K562 (cell line): ENCODE measurements around the gene RGL2. TPM values are rescaled to one million over a fixed set of nuclear protein-coding genes. Genes with fewer than 3 reads are reported as not detected.

Experiments used
- ATAC-seq: fragments of 200-7000 bp; cut with Tn5 transposase; 3 replicates; pipeline ENCODE4 v1.9.1; 2020; ENCODE audit warnings: moderate library complexity
- BruUV-seq: library from RNA; stranded (reverse); fragments of 400-500 nt; replicated peaks from 2 replicates; lab custom pipeline; 2021; lab: Mats Ljungman, UMichigan
- CTCF ChIA-PET: fragments of 300-600 bp; formaldehyde crosslinking; extraction: SDS; loops from one replicate; lab custom pipeline; 2021; ENCODE audit warnings: low intra/inter-chr PET ratio; lab: Yijun Ruan, JAX
- POLR2A ChIA-PET: fragments of 300-600, 350-650 bp; sonication (Branson Sonifier 250); formaldehyde crosslinking; extraction: SDS; loops from one replicate; lab custom pipeline; 2021; ENCODE audit warnings: antibody characterized with exemption, inconsistent platforms; lab: Yijun Ruan, JAX
- DNase-seq, 4 experiments: peaks; one replicate each; pipeline versions ENCODE4 v3.0.0 to v3.0.0-alpha.2; 2011 to 2018; ENCODE audit warnings: low spot score in 3 of 4, mixed read lengths in 3 of 4; ENCODE audit errors: extremely low read depth in 1 of 4
- FAIRE-seq: peaks from 2 replicates; lab custom pipeline; 2011; peaks lifted over from hg19 to GRCh38; lab: Jason Lieb, UNC
- H2AFZ ChIP-seq: 2 replicates; pipeline ENCODE4 v1.6.0; 2011; ENCODE audit warnings: low read depth, low read length, control low read depth, inconsistent platforms
- H3K27ac ChIP-seq: fragments of 200-600 bp; 3 replicates; pipeline ENCODE4 v1.8.0; 2011; ENCODE audit warnings: low read depth, mild to moderate bottlenecking, control low read depth, inconsistent platforms, low read length, moderate library complexity, mixed read lengths; ENCODE audit errors: extremely low read depth
- H3K27me3 ChIP-seq, 2 experiments: fragments of 300-600 bp in 1 of 2; 2 replicates in 1 of 2; 3 replicates in 1 of 2; pipeline versions ENCODE4 v1.6.0 to v1.8.0; 2011; ENCODE audit warnings: inconsistent platforms in 2 of 2, low read length in 2 of 2, mild to moderate bottlenecking in 1 of 2, mixed read lengths in 1 of 2, moderate library complexity in 1 of 2; ENCODE audit not compliant: control insufficient read depth in 2 of 2, insufficient read depth in 2 of 2
- H3K36me3 ChIP-seq: fragments of 300-600 bp; 3 replicates; pipeline ENCODE4 v1.8.0; 2011; ENCODE audit warnings: mild to moderate bottlenecking, low read length, inconsistent platforms; ENCODE audit not compliant: control insufficient read depth, insufficient read depth
- H3K4me1 ChIP-seq, 2 experiments: fragments of 200-600 bp in 1 of 2; replicated peaks in 1 of 2; 2 replicates in 1 of 2; 3 replicates in 1 of 2; pipeline versions ENCODE4 v1.5.1 to v1.8.0; 2011; ENCODE audit warnings: inconsistent platforms in 2 of 2, low read length in 2 of 2, mild to moderate bottlenecking in 1 of 2, mixed read lengths in 1 of 2, moderate library complexity in 1 of 2; ENCODE audit not compliant: control insufficient read depth in 2 of 2, insufficient read depth in 2 of 2
- H3K4me2 ChIP-seq: 2 replicates; pipeline ENCODE4 v1.6.1; 2011; ENCODE audit warnings: low read length, control low read depth, inconsistent platforms, mixed read lengths; ENCODE audit not compliant: insufficient read depth
- H3K4me3 ChIP-seq: fragments of 200-600 bp; sonication (generic), shearing (Covaris generic); 2 replicates; pipeline ENCODE4 v1.5.1; 2016; ENCODE audit warnings: control low read depth, inconsistent platforms
- H3K79me2 ChIP-seq: fragments of 200-600 bp; 3 replicates; pipeline ENCODE4 v1.8.0; 2011; ENCODE audit warnings: low read length, inconsistent platforms; ENCODE audit not compliant: control insufficient read depth, insufficient read depth
- H3K9ac ChIP-seq, 2 experiments: 2 replicates each; pipeline versions ENCODE4 v1.6.0 to v1.6.1; 2011; ENCODE audit warnings: low read depth in 2 of 2, low read length in 2 of 2, control low read depth in 1 of 2, inconsistent platforms in 1 of 2, mild to moderate bottlenecking in 1 of 2, mixed read lengths in 1 of 2; ENCODE audit not compliant: insufficient read depth in 1 of 2
- H3K9me1 ChIP-seq: one replicate; pipeline ENCODE4 v1.6.0; 2011; ENCODE audit warnings: inconsistent platforms, mild to moderate bottlenecking, low read length, moderate library complexity; ENCODE audit not compliant: control insufficient read depth, insufficient read depth
- H3K9me3 ChIP-seq: replicated peaks from 2 replicates; pipeline ENCODE4 v1.5.1; 2011; ENCODE audit warnings: low read depth, low read length, inconsistent platforms; ENCODE audit not compliant: control insufficient read depth, insufficient read depth
- H4K20me1 ChIP-seq: replicated peaks from 2 replicates; pipeline ENCODE4 v1.6.1; 2011; ENCODE audit warnings: low read length, inconsistent platforms, mixed read lengths; ENCODE audit not compliant: control insufficient read depth, insufficient read depth
- CBFA2T3 ChIP-seq: fragments of 450-650 bp; IDR thresholded peaks from 2 replicates; pipeline ENCODE4 v1.6.1; 2017
- CREB1 ChIP-seq, 2 experiments: sonication (generic) in 1 of 2; formaldehyde crosslinking in 1 of 2; IDR thresholded peaks; 2 replicates each; pipeline versions ENCODE4 v1.6.1 to v1.8.0; 2012 to 2022; ENCODE audit warnings: inconsistent platforms in 1 of 2, mild to moderate bottlenecking in 1 of 2, missing genetic modification reagents in 1 of 2, moderate library complexity in 1 of 2
- CREM ChIP-seq: IDR thresholded peaks from 2 replicates; pipeline ENCODE4 v1.6.1; 2014; ENCODE audit warnings: antibody characterized with exemption, low read depth
- DPF2 ChIP-seq: fragments of 450-650 bp; IDR thresholded peaks from 2 replicates; pipeline ENCODE4 v1.6.1; 2016
- ELF1 ChIP-seq: fragments of 200-800 bp; sonication (Bioruptor generic); IDR thresholded peaks from 2 replicates; pipeline ENCODE4 v1.6.1; 2016; ENCODE audit warnings: missing genetic modification characterization, missing compliant biosample characterization
- ESRRB ChIP-seq: fragments of 250-450 bp; sonication (Bioruptor Pico); IDR thresholded peaks from 2 replicates; pipeline ENCODE4 v1.5.0; 2020; ENCODE audit warnings: mild to moderate bottlenecking, moderate library complexity, borderline replicate concordance
- KDM1A ChIP-seq, 2 experiments: fragments of 450-650 bp; IDR thresholded peaks; 2 replicates each; pipeline ENCODE4 v1.6.1; 2016; ENCODE audit warnings: mild to moderate bottlenecking in 2 of 2
- KLF16 ChIP-seq: IDR thresholded peaks from 2 replicates; pipeline ENCODE4 v1.6.1; 2016; ENCODE audit warnings: antibody characterized with exemption
- LCOR ChIP-seq: sonication (generic); formaldehyde crosslinking; IDR thresholded peaks from 2 replicates; pipeline ENCODE4 v1.8.0; 2022; ENCODE audit warnings: mild to moderate bottlenecking, missing genetic modification reagents
- PHB ChIP-seq: fragments of 250-450 bp; sonication (Bioruptor Pico); IDR thresholded peaks from 2 replicates; pipeline ENCODE4 v1.5.0; 2021
- PTRF ChIP-seq: fragments of 450-650 bp; IDR thresholded peaks from 2 replicates; pipeline ENCODE4 v1.6.1; 2016; ENCODE audit warnings: mild to moderate bottlenecking, missing genetic modification characterization, missing compliant biosample characterization
- RB1 ChIP-seq: fragments of 450-650 bp; IDR thresholded peaks from 2 replicates; pipeline ENCODE4 v1.6.1; 2017; ENCODE audit warnings: low read depth, mild to moderate bottlenecking
- TCF7 ChIP-seq: sonication (generic); IDR thresholded peaks from 2 replicates; pipeline ENCODE4 v1.6.1; 2016; ENCODE audit warnings: antibody characterized with exemption, borderline replicate concordance
- YBX1 ChIP-seq: fragments of 450-650 bp; IDR thresholded peaks from 2 replicates; pipeline ENCODE4 v1.7.1; 2016; ENCODE audit warnings: mild to moderate bottlenecking
- ZFP36 ChIP-seq: fragments of 150-350 bp; IDR thresholded peaks from 2 replicates; pipeline ENCODE4 v1.6.1; 2018; ENCODE audit warnings: low read length, low read depth; ENCODE audit not compliant: partially characterized antibody
- ZNF282 ChIP-seq: sonication (generic); formaldehyde crosslinking; IDR thresholded peaks from 2 replicates; pipeline ENCODE4 v1.8.1; 2023; ENCODE audit warnings: missing genetic modification reagents
- ZNF592 ChIP-seq: fragments of 450-650 bp; IDR thresholded peaks from 2 replicates; pipeline ENCODE4 v1.6.1; 2017; ENCODE audit warnings: antibody characterized with exemption, mild to moderate bottlenecking
- WGBS: fragments of 100-300 bp; shearing (Covaris generic); methylation state at CpG from one replicate; pipeline ENCODE4 v1.1.6; 2016; ENCODE audit warnings: low coverage, mixed read lengths; ENCODE audit not compliant: insufficient coverage; ENCODE audit errors: missing lambda C conversion rate; 5-methylcytosine and 5-hydroxymethylcytosine counted together
- in situ Hi-C: fragments of 300-500 bp; cut with MboI; formaldehyde crosslinking; loops from 4 replicates; pipeline ENCODE4 v1.15.0; 2018; ENCODE audit warnings: inconsistent platforms, mixed read lengths
- intact Hi-C: fragments of 100-400 bp; cut with micrococcal nuclease; formaldehyde crosslinking; loops from 2 replicates; pipeline ENCODE4 v1.14.2; 2022
- polyA plus RNA-seq, 8 experiments: library from polyadenylated mRNA; depleted of rRNA in 4 of 8; stranded (reverse) in 5 of 8; unstranded in 3 of 8; fragments of >200 nt; fragmentation: Nextera tagmentation in 2 of 8; fragmentation: Illumina TruSeq in 1 of 8; extraction: Ambion mirVana in 2 of 8; extraction: Trizol in 1 of 8; gene quantifications; 2 replicates each; pipeline versions ENCODE4 v1.2.1 to v1.2.3, GENCODE V29; 2011 to 2014; ENCODE audit warnings: inconsistent platforms in 1 of 8, missing spikeins in 1 of 8
- total RNA-seq, 7 experiments: library from RNA; depleted of rRNA in 6 of 7; stranded (reverse); fragments of >200 nt in 6 of 7; fragmentation: Illumina TruSeq in 2 of 7; extraction: Trizol in 2 of 7; gene quantifications; 2 replicates each; pipeline versions ENCODE4 v1.2.1 to v1.2.3, GENCODE V29; 2011 to 2021; ENCODE audit warnings: low replicate concordance in 1 of 7
- TF ChIP-seq, protein P1 (sequence below): fragments of 450-650 bp; conservative IDR thresholded peaks from 2 replicates; pipeline ENCODE4 v1.6.1; 2016; ENCODE audit warnings: missing genetic modification characterization, low read depth, mild to moderate bottlenecking, control low read depth, missing compliant biosample characterization

The RGL2 gene
- total and polyA plus RNA-seq, 9 of the 15 experiments (the other 6 are each of a cell fraction or from before 2014, with no cell fraction given): 1.8 to 57.1 (median 19.5) TPM

GRCh38 chr6:33312361-33313104 is 13.8 kb upstream of the RGL2 start:
- peak; percentile 75 for FAIRE-seq
- no TSS peak for BruUV-seq
- in situ Hi-C loops: no loop called here
- TF ChIP-seq TCF7 (no peak), RB1 (peak; percentile 54; the same call in 1 of the 2 replicates), LCOR (CRISPR knock-in tag) (no peak), ESRRB (CRISPR knock-in tag) (no peak), ELF1 (tag) (no peak), KDM1A (IDR thresholded peaks at IDR 0.05) (no peak), KLF16 (no peak; the same call in 1 of the 2 replicates), CREM (peak; percentile 16; the same call in 1 of the 2 replicates), CREB1 (IDR thresholded peaks at IDR 0.05) (no peak), CREB1 (CRISPR knock-in tag; IDR thresholded peaks at IDR 0.05) (no peak), ZFP36 (no peak), YBX1 (no peak), CBFA2T3 (peak; percentile 25; the same call in 1 of the 2 replicates), PTRF (tag) (no peak), ZNF592 (no peak), ZNF282 (no peak), PHB (CRISPR knock-in tag) (no peak), DPF2 (0 out of 2 replicates have a peak, but pooled peaks have one; percentile 21)
- TF ChIP-seq, protein P1, sequence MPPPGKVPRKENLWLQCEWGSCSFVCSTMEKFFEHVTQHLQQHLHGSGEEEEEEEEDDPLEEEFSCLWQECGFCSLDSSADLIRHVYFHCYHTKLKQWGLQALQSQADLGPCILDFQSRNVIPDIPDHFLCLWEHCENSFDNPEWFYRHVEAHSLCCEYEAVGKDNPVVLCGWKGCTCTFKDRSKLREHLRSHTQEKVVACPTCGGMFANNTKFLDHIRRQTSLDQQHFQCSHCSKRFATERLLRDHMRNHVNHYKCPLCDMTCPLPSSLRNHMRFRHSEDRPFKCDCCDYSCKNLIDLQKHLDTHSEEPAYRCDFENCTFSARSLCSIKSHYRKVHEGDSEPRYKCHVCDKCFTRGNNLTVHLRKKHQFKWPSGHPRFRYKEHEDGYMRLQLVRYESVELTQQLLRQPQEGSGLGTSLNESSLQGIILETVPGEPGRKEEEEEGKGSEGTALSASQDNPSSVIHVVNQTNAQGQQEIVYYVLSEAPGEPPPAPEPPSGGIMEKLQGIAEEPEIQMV (tag): no peak

More at GRCh38 chr6:33312361-33313104, 13.8 kb upstream of the RGL2 start:
- H2AFZ ChIP-seq: peak overlapping the region; percentile 86
- H3K9ac ChIP-seq: peak overlapping the region; percentile 84 to 99
- H3K4me1 ChIP-seq: peaks cover 27 to 46% of the 10 kb centered on the region in 2 experiments
- ChIA-PET CTCF (interaction anchor here (0.6 kb wide), 1 partner anchor 452 kb away, joined by 3 read pairs; no protein-coding TSS in a partner anchor), POLR2A (interaction anchor here (0.6 to 3.9 kb wide), 10 partner anchors 8 to 107 kb away, joined by 3 to 36 read pairs (median 5); partner anchors contain the start of genes B3GALT4, PFDN6, RGL2 and RPS18)
- peaks cover 7% of the 10 kb centered on the region; the same call in 1 of the 2 replicates for H4K20me1 ChIP-seq
- no peaks in the 10 kb centered on the region for H3K9me1 ChIP-seq
- WGBS: 6% methylated on average over 29 of the region's 29 CpGs
- DNase-seq (peak; percentile 67 to 91 (median 76)), ATAC-seq (peak; percentile 64)
- H3K9me3 ChIP-seq: no peaks in the 10 kb centered on the region
- intact Hi-C loops: loop anchor here (1.0 to 2.0 kb wide), 2 partner anchors 13 to 112 kb away; partner anchors contain the start of genes RXRB and SLC39A7
- H3K27ac ChIP-seq: peak overlapping the region; percentile 90
- peaks cover 31% of the 10 kb centered on the region; the same call in 1 of the 3 replicates for H3K36me3 ChIP-seq
- H3K27me3 ChIP-seq: no peaks in the 10 kb centered on the region
- peak overlapping the region; percentile 68 for H3K4me3 ChIP-seq
- peaks cover 41% of the 10 kb centered on the region for H3K79me2 ChIP-seq
- peak overlapping the region; percentile 95 for H3K4me2 ChIP-seq
